HTR-8/SVneo (cell line): Measurements from ENCODE around the gene ALG14.
"Not testable (repeated sequence)": the region's sequence is repeated elsewhere in the genome, so short reads cannot be mapped to it uniquely, and the experiment has no call there.

ENCODE experiments used
- DNase-seq: peaks from one replicate; pipeline ENCODE4 v3.0.0; 2011; ENCODE audit warnings: low spot score, mixed read lengths; ENCODE audit not compliant: insufficient read length
- FAIRE-seq: peaks from 2 replicates; lab custom pipeline; 2011; peaks lifted over from hg19 to GRCh38; lab: Jason Lieb, UNC

ALG14 gene

GRCh38 chr1:95072532-95073419 lies at the start of gene ALG14:
TSS of gene ALG14 (minus strand) at chr1:95072951. CDS start at chr1:95072898, 53 bp downstream.
- FAIRE-seq (peak; percentile 79), DNase-seq (peak; percentile 91)

- FAIRE-seq, result peak; percentile 31
Observed at GRCh38 chr1:95122151-95122697, 49.5 kb upstream of the ALG14 start.

GRCh38 chr1:95119273-95119672 lies 46.5 kb upstream of the ALG14 start:
- DNase-seq (no peak), FAIRE-seq (no peak)

More at GRCh38 chr1:95122151-95122697, 49.5 kb upstream of the ALG14 start:
- no peak for DNase-seq

- FAIRE-seq, result no peak
- DNase-seq, result no peak
Observed at GRCh38 chr1:95118710-95119109, 46.0 kb upstream of the ALG14 start.

GRCh38 chr1:95118067-95118499 lies 45.3 kb upstream of the ALG14 start:
- no peak for FAIRE-seq
- DNase-seq, result no peak

GRCh38 chr1:95117207-95118066 lies 44.7 kb upstream of the ALG14 start, which contains the start of gene TLCD4:
TSS of gene TLCD4 (plus strand) at chr1:95117355. CDS start at chr1:95143902, 26,547 bp downstream.
- FAIRE-seq (no peak), DNase-seq (peak; percentile 41)

- DNase-seq, result peak; percentile 75
- peak; percentile 67 for FAIRE-seq
Observed at GRCh38 chr1:95116580-95117206, 43.9 kb upstream of the ALG14 start.

GRCh38 chr1:95115708-95116137 lies 43.0 kb upstream of the ALG14 start:
- FAIRE-seq (no peak), DNase-seq (no peak)

GRCh38 chr1:95113684-95114083 lies 40.9 kb upstream of the ALG14 start:
- no peak for FAIRE-seq
- DNase-seq, result no peak

GRCh38 chr1:95111014-95111413 lies 38.3 kb upstream of the ALG14 start:
- FAIRE-seq (no peak), DNase-seq (no peak)

GRCh38 chr1:95108792-95109191 lies 36.0 kb upstream of the ALG14 start:
- no peak for FAIRE-seq

GRCh38 chr1:95098196-95098595 lies 25.4 kb upstream of the ALG14 start:
- DNase-seq (no peak), FAIRE-seq (no peak)

More at GRCh38 chr1:95108792-95109191, 36.0 kb upstream of the ALG14 start:
- DNase-seq, result no peak

GRCh38 chr1:95097426-95097825 lies 24.7 kb upstream of the ALG14 start:
- DNase-seq (no peak), FAIRE-seq (no peak)

- no peak for FAIRE-seq
- no peak for DNase-seq
Observed at GRCh38 chr1:95096218-95096841, 23.6 kb upstream of the ALG14 start.

- DNase-seq, result no peak
- FAIRE-seq, result no peak
Observed at GRCh38 chr1:95095833-95096217, 23.1 kb upstream of the ALG14 start.

GRCh38 chr1:95094923-95095322 lies 22.2 kb upstream of the ALG14 start:
- FAIRE-seq (no peak), DNase-seq (no peak)

GRCh38 chr1:95093296-95093695 lies 20.5 kb upstream of the ALG14 start:
- no peak for FAIRE-seq

GRCh38 chr1:95092891-95093290 lies 20.1 kb upstream of the ALG14 start:
- DNase-seq, FAIRE-seq: not testable (repeated sequence)

More at GRCh38 chr1:95093296-95093695, 20.5 kb upstream of the ALG14 start:
- DNase-seq, result no peak

- not testable (repeated sequence) for DNase-seq, FAIRE-seq
Observed at GRCh38 chr1:95091290-95091689, 18.5 kb upstream of the ALG14 start.
